NB4 (cell line): Measurements from ENCODE around the gene CLASP1.
"Not testable (repeated sequence)": the region's sequence is repeated elsewhere in the genome, so short reads cannot be mapped to it uniquely, and the experiment has no call there.

ENCODE experiments used
- DNase-seq: peaks from one replicate; pipeline ENCODE4 v3.0.0; 2010; ENCODE audit warnings: low read depth
- H3K4me3 ChIP-seq: one replicate; pipeline ENCODE4 v1.5.1; 2011; ENCODE audit warnings: mild to moderate bottlenecking, low read depth, low read length, moderate library complexity
- CTCF ChIP-seq: IDR thresholded peaks from one replicate; pipeline ENCODE4 v1.5.1; 2012; ENCODE audit warnings: low read depth, low read length
- MAX ChIP-seq: IDR thresholded peaks from 2 replicates; pipeline ENCODE4 v1.6.1; 2011; ENCODE audit warnings: low read depth, low read length
- MYC ChIP-seq: IDR thresholded peaks from 2 replicates; pipeline ENCODE4 v1.6.1; 2011; ENCODE audit warnings: low read depth, low read length
- POLR2A ChIP-seq: IDR thresholded peaks from 2 replicates; pipeline ENCODE4 v1.6.1; 2011; ENCODE audit warnings: mild to moderate bottlenecking; ENCODE audit not compliant: insufficient read length; ENCODE audit errors: extremely low read depth

The CLASP1 gene

GRCh38 chr2:121617042-121617599 is 32.1 kb downstream of the CLASP1 start:
- no peak for DNase-seq
- no peak for TF ChIP-seq POLR2A
- no peak for TF ChIP-seq MYC
- TF ChIP-seq MAX, result no peak
- no peak for TF ChIP-seq CTCF
- H3K4me3 ChIP-seq, result no peak overlapping the region

GRCh38 chr2:121613774-121614173 is 35.5 kb downstream of the CLASP1 start:
- DNase-seq, result no peak
- TF ChIP-seq MYC, result no peak
- no peak for TF ChIP-seq MAX
- TF ChIP-seq POLR2A, result no peak
- H3K4me3 ChIP-seq, result no peak overlapping the region

- TF ChIP-seq MAX (no peak), CTCF (no peak), POLR2A (no peak), MYC (no peak)
- no peak for DNase-seq
- H3K4me3 ChIP-seq, result no peak overlapping the region
These were observed 36.1 kb downstream of the CLASP1 start for GRCh38 chr2:121613152-121613551.

GRCh38 chr2:121611730-121612705 is 37.2 kb downstream of the CLASP1 start:
- peak; percentile 87 for DNase-seq
- H3K4me3 ChIP-seq, result no peak overlapping the region
- no peak for TF ChIP-seq CTCF
- TF ChIP-seq MAX, result no peak
- no peak for TF ChIP-seq POLR2A
- TF ChIP-seq MYC, result no peak

- not testable (repeated sequence) for H3K4me3 ChIP-seq
- DNase-seq, result peak; percentile 65
These were observed 38.1 kb downstream of the CLASP1 start for GRCh38 chr2:121611048-121611649.

- peak; percentile 35 for DNase-seq
These were observed 38.8 kb downstream of the CLASP1 start for GRCh38 chr2:121610487-121610874.

GRCh38 chr2:121608967-121609366 is 40.3 kb downstream of the CLASP1 start:
- H3K4me3 ChIP-seq, result no peak overlapping the region
- TF ChIP-seq MAX (no peak), MYC (no peak), CTCF (no peak), POLR2A (no peak)
- DNase-seq, result no peak

More at GRCh38 chr2:121610487-121610874, 38.8 kb downstream of the CLASP1 start:
- H3K4me3 ChIP-seq, result not testable (repeated sequence)
